NT2/D1 (cell line): Measurements from ENCODE around the gene MVK.

Source experiments
- SUZ12 ChIP-seq: IDR thresholded peaks from 2 replicates; pipeline ENCODE4 v1.6.1; 2011; ENCODE audit not compliant: insufficient read length, insufficient read depth; ENCODE audit errors: extremely low read depth
- YY1 ChIP-seq: IDR thresholded peaks from 2 replicates; pipeline ENCODE4 v1.6.1; 2011; ENCODE audit not compliant: insufficient read length, insufficient read depth
- ZNF274 ChIP-seq: IDR thresholded peaks from 2 replicates; pipeline ENCODE4 v1.6.1; 2011; ENCODE audit warnings: mild to moderate bottlenecking, low read depth, low read length

DNA sequence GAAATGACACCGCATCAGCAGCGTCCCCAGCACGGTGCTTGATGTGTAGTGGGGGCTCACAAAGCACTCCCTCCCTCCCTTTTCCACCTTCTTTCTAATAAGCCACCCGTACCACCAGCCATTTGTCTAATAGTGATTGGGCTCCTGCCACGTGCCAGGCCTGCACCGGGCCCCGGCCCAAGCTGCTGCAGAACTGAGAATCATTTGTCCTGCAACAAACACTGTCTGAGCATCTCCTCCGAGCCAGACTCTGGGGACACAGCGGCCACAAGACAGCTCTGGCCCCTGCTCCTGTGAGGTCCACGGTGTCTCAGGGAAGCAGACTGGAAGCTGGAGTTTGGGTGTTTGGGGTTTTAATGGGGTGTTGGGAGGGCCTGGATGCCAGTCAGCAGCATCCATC is 43.9 kb downstream of the MVK start:
- no peak for TF ChIP-seq SUZ12
- no peak for TF ChIP-seq YY1
- TF ChIP-seq ZNF274 = no peak
